GM19238 (cell line): ENCODE results near the gene GDPD3.

Experiments
- DNase-seq: peaks from one replicate; pipeline ENCODE4 v3.0.0; 2011; ENCODE audit warnings: low spot score; ENCODE audit not compliant: insufficient read length

Gene GDPD3

GRCh38 chr16:30054959-30055553, 58.3 kb downstream of the GDPD3 start:
- no peak for DNase-seq
